ENCODE measurements around the gene SLC2A13.
"Not testable (repeated sequence)": the region's sequence is repeated elsewhere in the genome, so short reads cannot be mapped to it uniquely, and the experiment has no call there.

GRCh38 chr12:39893388-39893787 lies 212.5 kb downstream of the SLC2A13 start:
- TF ChIP-seq POLR2A, CTCF (IDR thresholded peaks at IDR 0.05): not testable (repeated sequence)
